Measurements from ENCODE around the gene VMP1.
A peak's percentile ranks its signal among the peaks of the same experiment; 100 is the strongest.
"Not testable (repeated sequence)": the region's sequence is repeated elsewhere in the genome, so short reads cannot be mapped to it uniquely, and the experiment has no call there.

The VMP1 gene

GRCh38 chr17:59814685-59815084 lies 107.2 kb downstream of the VMP1 start:
- peak; percentile 67 for FAIRE-seq

GRCh38 chr17:59815965-59816364 lies 108.5 kb downstream of the VMP1 start:
- FAIRE-seq: no peak

GRCh38 chr17:59825533-59826322 lies 118.3 kb downstream of the VMP1 start:
- FAIRE-seq: no peak

GRCh38 chr17:59826706-59827453 lies 119.4 kb downstream of the VMP1 start:
- FAIRE-seq: no peak

- FAIRE-seq: peak; percentile 69
Observed at GRCh38 chr17:59827721-59828477, 120.4 kb downstream of the VMP1 start.

- FAIRE-seq: no peak
Observed at GRCh38 chr17:59828478-59828760, 121.0 kb downstream of the VMP1 start.

GRCh38 chr17:59828819-59829216 lies 121.4 kb downstream of the VMP1 start:
- FAIRE-seq: not testable (repeated sequence)

- FAIRE-seq: peak; percentile 100
Observed at GRCh38 chr17:59829217-59830006, 122.0 kb downstream of the VMP1 start.

- no peak for FAIRE-seq
Observed at GRCh38 chr17:59830007-59830630, 122.7 kb downstream of the VMP1 start.

GRCh38 chr17:59830846-59831486 lies 123.5 kb downstream of the VMP1 start:
- no peak for FAIRE-seq

- peak; percentile 99 for FAIRE-seq
Observed at GRCh38 chr17:59832883-59833379, 125.5 kb downstream of the VMP1 start.

GRCh38 chr17:59837308-59838051 lies 130.0 kb downstream of the VMP1 start:
- FAIRE-seq: peak; percentile 99

GRCh38 chr17:59838052-59838916 lies 130.8 kb downstream of the VMP1 start:
- FAIRE-seq: no peak

- no peak for FAIRE-seq
Observed at GRCh38 chr17:59839651-59840328, 132.3 kb downstream of the VMP1 start.

- FAIRE-seq: no peak
Observed at GRCh38 chr17:59840329-59841090, 133.1 kb downstream of the VMP1 start.

GRCh38 chr17:59841091-59841881 lies 133.8 kb downstream of the VMP1 start:
- FAIRE-seq: not testable (repeated sequence)

- FAIRE-seq: peak; percentile 8
Observed at GRCh38 chr17:59841882-59842263, 134.4 kb downstream of the VMP1 start.

Measured in G401.6 (cell line).